GM12892 (cell line): ENCODE results near the gene RAP1A.

Source experiments
- POLR2A ChIP-seq: IDR thresholded peaks from 2 replicates; pipeline ENCODE4 v1.6.1; 2011; ENCODE audit warnings: low read depth, low read length, control low read depth
- TAF1 ChIP-seq: IDR thresholded peaks from 2 replicates; pipeline ENCODE4 v1.6.1; 2011; ENCODE audit warnings: low read depth, mild to moderate bottlenecking, control low read depth, low read length, borderline replicate concordance

- TF ChIP-seq POLR2A (no peak), TAF1 (no peak)
Observed at GRCh38 chr1:111644506-111644905, 24.9 kb downstream of the RAP1A start.
